22Rv1 (cell line): ENCODE data around the gene SESTD1.
"Not testable (repeated sequence)": the region's sequence is repeated elsewhere in the genome, so short reads cannot be mapped to it uniquely, and the experiment has no call there.

Experiments
- H3K27ac ChIP-seq: fragments of 450-650 bp; 2 replicates; pipeline ENCODE4 v1.5.1; 2017
- CTCF ChIP-seq: fragments of 450-650 bp; IDR thresholded peaks from 2 replicates; pipeline ENCODE4 v1.5.1; 2017; ENCODE audit warnings: mild to moderate bottlenecking
- ZFX ChIP-seq: fragments of 450-650 bp; IDR thresholded peaks from 2 replicates; pipeline ENCODE4 v1.6.1; 2017; ENCODE audit warnings: antibody characterized with exemption, borderline replicate concordance

SESTD1 gene

GRCh38 chr2:179071810-179072355 lies 192.7 kb downstream of the SESTD1 start:
- TF ChIP-seq CTCF (no peak), ZFX (no peak)
- no peak overlapping the region for H3K27ac ChIP-seq

GRCh38 chr2:179070895-179071294 lies 193.7 kb downstream of the SESTD1 start:
- no peak for TF ChIP-seq ZFX
- no peak for TF ChIP-seq CTCF
- no peak overlapping the region for H3K27ac ChIP-seq

GRCh38 chr2:179069685-179070084 lies 194.9 kb downstream of the SESTD1 start:
- H3K27ac ChIP-seq: no peak overlapping the region
- TF ChIP-seq ZFX: no peak
- TF ChIP-seq CTCF: no peak

GRCh38 chr2:179068991-179069643 lies 195.5 kb downstream of the SESTD1 start:
- no peak overlapping the region for H3K27ac ChIP-seq
- TF ChIP-seq ZFX (no peak), CTCF (no peak)

- no peak overlapping the region for H3K27ac ChIP-seq
Observed at GRCh38 chr2:179059026-179059700, 205.5 kb downstream of the SESTD1 start.

GRCh38 chr2:179057737-179058136 lies 206.9 kb downstream of the SESTD1 start:
- H3K27ac ChIP-seq: no peak overlapping the region

More at GRCh38 chr2:179059026-179059700, 205.5 kb downstream of the SESTD1 start:
- TF ChIP-seq ZFX (no peak), CTCF (no peak)

GRCh38 chr2:179053568-179053967 lies 211.1 kb downstream of the SESTD1 start:
- H3K27ac ChIP-seq: not testable (repeated sequence)

More at GRCh38 chr2:179057737-179058136, 206.9 kb downstream of the SESTD1 start:
- TF ChIP-seq CTCF: no peak
